Left lobe of liver (tissue), 1 donor: ENCODE results near the gene TGFBI. TPM values are rescaled to one million over a fixed set of nuclear protein-coding genes. Genes with fewer than 3 reads are reported as not detected.

Experiments used
- total RNA-seq: library from RNA; stranded (reverse); gene quantifications from one replicate; pipeline ENCODE4 v1.2.1, GENCODE V29; 2021
- donor health status: DM: no; HTN: yes; CAD: no.

Gene TGFBI
- total RNA-seq, 1 donor from 2014 or later, result 49.3 TPM

Other genes with a start within 250 kb of the TGFBI start
- gene SLC25A48, start 194.3 kb upstream of the TGFBI start, total RNA-seq, result 5.8 TPM
- gene IL9, start 133.1 kb upstream of the TGFBI start, total RNA-seq, result not detected
- 6.5 TPM for gene LECT2, start 74.0 kb upstream of the TGFBI start, total RNA-seq
- 22.8 TPM for gene SMAD5, start 103.9 kb downstream of the TGFBI start, total RNA-seq
- not detected for gene SMIM32, start 164.2 kb downstream of the TGFBI start, total RNA-seq